Stomach (tissue), 9 donors: Measurements from ENCODE around the gene THSD7B. TPM values are rescaled to one million over a fixed set of nuclear protein-coding genes. Genes with fewer than 3 reads are reported as not detected.

Experiments used
- DNase-seq, 2 donors: peaks; one replicate each; pipeline versions ENCODE4 v3.0.0 to v3.0.0-alpha.2; 2013 to 2019
- H3K27ac ChIP-seq, 5 donors: fragments of 200-600 bp in 4 of 5; sonication (generic) in 4 of 5; one replicate each; pipeline ENCODE4 v1.5.1; 2013 to 2019; ENCODE audit warnings: mild to moderate bottlenecking in 1 of 5, moderate library complexity in 1 of 5
- H3K27me3 ChIP-seq, 3 donors: fragments of 200-600 bp; sonication (generic); one replicate each; pipeline ENCODE4 v1.5.1; 2017 to 2019; ENCODE audit warnings: mixed run types in 1 of 3
- H3K36me3 ChIP-seq, 4 donors: fragments of 200-600 bp; sonication (generic); 1 replicate in 3 of 4; 2 replicates in 1 of 4; pipeline ENCODE4 v1.5.1; 2016 to 2019
- H3K4me1 ChIP-seq, 4 donors: fragments of 200-600 bp; sonication (generic); one replicate each; pipeline ENCODE4 v1.5.1; 2016 to 2019
- H3K4me3 ChIP-seq, 4 donors: fragments of 200-600 bp; sonication (generic) in 3 of 4; one replicate each; pipeline ENCODE4 v1.5.1; 2016 to 2019; ENCODE audit warnings: mild to moderate bottlenecking in 1 of 4
- H3K9me3 ChIP-seq, 4 donors: fragments of 200-600 bp; sonication (generic); one replicate each; pipeline ENCODE4 v1.5.1; 2016 to 2019
- EP300 ChIP-seq: sonication (generic); formaldehyde crosslinking; IDR thresholded peaks from one replicate; pipeline ENCODE4 v1.6.1; 2017; ENCODE audit warnings: antibody characterized with exemption
- POLR2A ChIP-seq, 4 donors: fragments of 450-650 bp; IDR thresholded peaks; one replicate each; pipeline ENCODE4 v1.6.1; 2016; ENCODE audit warnings: antibody characterized with exemption in 4 of 4, control low read depth in 2 of 4, mild to moderate bottlenecking in 1 of 4, moderate library complexity in 1 of 4
- POLR2AphosphoS5 ChIP-seq, 3 donors: sonication (generic); formaldehyde crosslinking; IDR thresholded peaks; one replicate each; pipeline ENCODE4 v1.6.1; 2016; ENCODE audit warnings: antibody characterized with exemption in 3 of 3
- WGBS, 5 donors: extraction: QIAGEN DNeasy Blood & Tissue Kit in 3 of 5; methylation state at CpG; one replicate each; pipeline versions ENCODE4 v1.1.5 to v1.1.7; 2013 to 2018; 5-methylcytosine and 5-hydroxymethylcytosine counted together
- intact Hi-C: fragments of 100-400 bp; cut with DNase I; formaldehyde crosslinking; loops from one replicate; pipeline ENCODE4 v1.15.1; 2023; ENCODE audit warnings: low total_unique reads
- polyA plus RNA-seq, 3 donors: library from polyadenylated mRNA; stranded (reverse); fragments of 200-250 nt; gene quantifications; one replicate each; pipeline ENCODE4 v1.2.3, GENCODE V29; 2013
- total RNA-seq, 5 donors: library from RNA; depleted of rRNA; stranded (reverse); fragments of >200 nt; gene quantifications; one replicate each; pipeline versions ENCODE4 v1.1.0 to v1.2.3, GENCODE V29; 2014 to 2016
- TF ChIP-seq, protein P1 (sequence below), 7 experiments: fragments of 450-650 bp in 4 of 7; fragments of 200-600 bp in 3 of 7; sonication (generic) in 3 of 7; IDR thresholded peaks; one replicate each; pipeline ENCODE4 v1.5.1; 2016 to 2019; ENCODE audit warnings: antibody characterized with exemption in 7 of 7, control low read depth in 2 of 7, mild to moderate bottlenecking in 1 of 7
- donor health status: healthy with polysubstance abuse.
- donor health status: Bipolar disorder and iron deficiency.
- donor health status: healthy.

THSD7B gene
- total and polyA plus RNA-seq, 8 donors = 0.05 to 4.4 TPM; not detected in 6

DNA sequence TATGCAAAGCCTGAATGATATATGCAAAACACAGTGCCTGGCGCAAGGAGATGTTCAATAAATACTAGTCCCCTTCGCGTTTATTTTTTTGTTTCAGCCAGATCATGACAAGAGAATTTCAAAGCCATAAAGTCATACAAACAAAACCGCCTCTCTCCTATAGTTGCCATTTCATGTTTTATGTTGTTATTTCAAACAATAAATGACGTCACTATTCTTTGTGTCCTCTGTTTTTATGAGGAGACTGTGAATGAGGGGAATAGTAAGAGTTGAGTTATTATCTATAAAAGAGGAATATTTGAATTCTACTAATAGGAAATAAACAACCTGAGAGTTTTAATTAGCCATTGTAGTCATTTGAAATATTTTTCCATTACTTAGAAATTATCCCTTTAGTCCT lies 464.5 kb downstream of the THSD7B start:
- 80 to 88% (median 84%) methylated on average over 5 of the region's 5 CpGs for WGBS, 5 donors
- Histone ChIP-seq H3K4me3 (no peak overlapping the region), H3K27ac (no peak overlapping the region), H3K36me3 (no peaks in the 10 kb centered on the region), H3K27me3 (no peaks in the 10 kb centered on the region), H3K9me3 (no peaks in the 10 kb centered on the region), H3K4me1 (no peaks in the 10 kb centered on the region)
- DNase-seq = no peak
- TF ChIP-seq, protein P1, sequence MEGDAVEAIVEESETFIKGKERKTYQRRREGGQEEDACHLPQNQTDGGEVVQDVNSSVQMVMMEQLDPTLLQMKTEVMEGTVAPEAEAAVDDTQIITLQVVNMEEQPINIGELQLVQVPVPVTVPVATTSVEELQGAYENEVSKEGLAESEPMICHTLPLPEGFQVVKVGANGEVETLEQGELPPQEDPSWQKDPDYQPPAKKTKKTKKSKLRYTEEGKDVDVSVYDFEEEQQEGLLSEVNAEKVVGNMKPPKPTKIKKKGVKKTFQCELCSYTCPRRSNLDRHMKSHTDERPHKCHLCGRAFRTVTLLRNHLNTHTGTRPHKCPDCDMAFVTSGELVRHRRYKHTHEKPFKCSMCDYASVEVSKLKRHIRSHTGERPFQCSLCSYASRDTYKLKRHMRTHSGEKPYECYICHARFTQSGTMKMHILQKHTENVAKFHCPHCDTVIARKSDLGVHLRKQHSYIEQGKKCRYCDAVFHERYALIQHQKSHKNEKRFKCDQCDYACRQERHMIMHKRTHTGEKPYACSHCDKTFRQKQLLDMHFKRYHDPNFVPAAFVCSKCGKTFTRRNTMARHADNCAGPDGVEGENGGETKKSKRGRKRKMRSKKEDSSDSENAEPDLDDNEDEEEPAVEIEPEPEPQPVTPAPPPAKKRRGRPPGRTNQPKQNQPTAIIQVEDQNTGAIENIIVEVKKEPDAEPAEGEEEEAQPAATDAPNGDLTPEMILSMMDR (IDR thresholded peaks at IDR 0.05) = no peak
- TF ChIP-seq POLR2A (IDR thresholded peaks at IDR 0.05) = no peak
- no peak for TF ChIP-seq POLR2AphosphoS5 (IDR thresholded peaks at IDR 0.05)
- TF ChIP-seq EP300 = no peak
- intact Hi-C loops = no loop called here

DNA sequence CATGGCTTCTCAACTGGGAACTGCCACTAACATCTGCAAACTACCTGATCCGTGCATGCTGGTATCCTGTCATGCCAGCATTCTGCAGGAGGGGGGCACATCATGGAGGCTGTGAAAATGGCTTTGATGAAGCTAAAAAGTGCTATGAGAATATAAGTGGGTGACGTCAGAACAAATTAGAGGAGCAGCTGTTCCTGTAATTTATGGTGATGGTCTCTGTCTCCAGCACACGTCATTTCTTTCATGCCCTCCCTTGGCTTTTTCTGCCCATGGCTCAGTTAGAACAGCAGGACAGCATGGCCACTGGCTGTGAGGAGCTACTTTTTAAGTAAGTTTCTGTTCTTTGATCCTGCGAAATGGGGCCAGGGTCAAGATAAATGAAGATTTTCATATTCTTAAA lies 466.3 kb downstream of the THSD7B start:
- Histone ChIP-seq H3K4me3 (no peak overlapping the region), H3K36me3 (no peaks in the 10 kb centered on the region), H3K4me1 (no peaks in the 10 kb centered on the region), H3K27me3 (no peaks in the 10 kb centered on the region), H3K27ac (no peak overlapping the region), H3K9me3 (no peaks in the 10 kb centered on the region)
- DNase-seq = no peak
- 73 to 83% (median 78%) methylated on average over 4 of the region's 4 CpGs for WGBS, 5 donors
- TF ChIP-seq EP300 (no peak), POLR2AphosphoS5 (IDR thresholded peaks at IDR 0.05) (no peak), POLR2A (IDR thresholded peaks at IDR 0.05) (no peak)
- TF ChIP-seq, protein P1 (IDR thresholded peaks at IDR 0.05) = no peak
- intact Hi-C loops = no loop called here

DNA sequence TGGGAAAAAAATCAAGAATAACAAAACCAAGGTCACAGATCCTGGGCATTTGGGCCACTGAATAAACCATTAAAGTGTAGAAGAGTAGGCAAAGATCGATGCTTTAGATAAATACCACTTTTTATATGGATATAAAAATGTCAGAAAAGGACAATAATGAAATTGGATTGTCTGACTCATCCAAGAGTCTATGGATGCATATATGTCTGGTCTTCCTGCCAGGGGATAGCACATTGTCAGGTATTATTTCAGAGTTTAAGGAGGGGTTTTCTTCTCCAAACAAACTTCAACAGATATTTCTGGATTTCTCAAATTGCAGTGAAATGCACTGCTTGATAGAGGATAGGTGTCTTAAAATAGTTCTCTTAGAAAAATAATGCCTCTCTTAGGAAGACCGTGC lies 466.7 kb downstream of the THSD7B start:
- Histone ChIP-seq H3K27me3 (no peaks in the 10 kb centered on the region), H3K36me3 (no peaks in the 10 kb centered on the region), H3K9me3 (no peaks in the 10 kb centered on the region), H3K4me3 (no peak overlapping the region), H3K27ac (no peak overlapping the region), H3K4me1 (no peaks in the 10 kb centered on the region)
- intact Hi-C loops = no loop called here
- DNase-seq = no peak
- TF ChIP-seq POLR2A (IDR thresholded peaks at IDR 0.05) (no peak), EP300 (no peak), POLR2AphosphoS5 (IDR thresholded peaks at IDR 0.05) (no peak)
- TF ChIP-seq, protein P1 (IDR thresholded peaks at IDR 0.05) = no peak
- WGBS, 5 donors = 74 to 83% (median 82%) methylated on average over 2 of the region's 2 CpGs

DNA sequence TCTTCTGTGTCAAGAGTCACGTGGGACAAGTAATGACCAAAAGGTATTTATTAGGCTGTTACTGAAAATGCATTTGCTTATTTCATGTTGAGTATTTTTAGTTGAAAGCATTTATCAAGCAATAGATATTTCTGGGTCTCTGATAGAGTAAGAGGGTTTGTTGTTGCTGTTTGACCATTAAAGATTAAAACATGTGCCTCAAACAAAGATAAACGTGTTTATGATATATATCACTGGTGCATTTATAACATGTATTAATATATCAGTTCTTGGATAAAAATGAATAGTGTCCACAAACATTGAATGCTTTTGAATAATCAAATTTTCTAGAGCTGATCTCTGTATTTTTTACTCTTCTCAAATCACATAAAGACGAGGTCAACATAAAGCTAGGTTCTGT lies 467.7 kb downstream of the THSD7B start:
- DNase-seq = no peak
- intact Hi-C loops = no loop called here
- Histone ChIP-seq H3K27ac (no peak overlapping the region), H3K36me3 (no peaks in the 10 kb centered on the region), H3K9me3 (no peaks in the 10 kb centered on the region), H3K4me1 (no peaks in the 10 kb centered on the region), H3K27me3 (no peaks in the 10 kb centered on the region), H3K4me3 (no peak overlapping the region)
- 72 to 86% (median 80%) methylated on average over 3 of the region's 3 CpGs for WGBS, 5 donors
- TF ChIP-seq EP300 (no peak), POLR2AphosphoS5 (IDR thresholded peaks at IDR 0.05) (no peak), POLR2A (IDR thresholded peaks at IDR 0.05) (no peak)
- TF ChIP-seq, protein P1 (IDR thresholded peaks at IDR 0.05) = no peak
